Measurements from ENCODE around the gene MMP24OS.

DNA sequence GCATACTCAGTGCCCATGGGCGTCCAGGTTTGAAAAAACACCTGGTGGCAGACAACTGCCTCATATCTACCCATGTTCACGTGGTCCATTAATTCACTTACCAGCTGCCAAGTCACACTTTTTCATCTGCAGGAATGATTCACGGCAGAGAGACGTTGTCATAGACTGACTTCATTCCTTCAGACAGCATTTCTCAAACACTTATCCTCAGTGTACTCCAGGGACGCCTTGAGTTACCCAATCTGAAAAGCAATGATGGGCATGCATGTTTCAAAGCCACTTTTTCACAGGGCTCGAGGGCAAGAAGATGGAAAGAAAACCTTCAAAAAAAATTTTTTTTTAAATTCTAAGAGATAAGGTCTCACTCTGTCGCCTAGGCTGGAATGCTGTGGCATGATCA, 6.0 kb downstream of the MMP24OS start:
- TF ChIP-seq CTCF (IDR thresholded peaks at IDR 0.05): no peak
- no peak for TF ChIP-seq POLR2A (IDR thresholded peaks at IDR 0.05)

Data from lower leg skin (tissue), 3 donors.